Activated T-helper 2 cell treated with anti-CD3 and anti-CD28 coated beads, Interferon-gamma antibody, Interleukin-2, Interleukin-4, amounts not matched to agents 10 μg/mL and 5 μg/mL and 100 μg/mL, durations not matched to agents 14 hours and 24 hours and 36 hours (primary cell): ENCODE results near the gene C5orf46. TPM values are rescaled to one million over a fixed set of nuclear protein-coding genes. Genes with fewer than 3 reads are reported as not detected.

Source experiments
- DNase-seq: peaks from one replicate; pipeline ENCODE4 v3.0.0; 2021; ENCODE audit warnings: low spot score
- H3K27ac Mint-ChIP-seq: one replicate; pipeline ENCODE4 v1.8.0; 2021; ENCODE audit warnings: mixed read lengths
- H3K27me3 Mint-ChIP-seq: one replicate; pipeline ENCODE4 v1.8.0; 2021; ENCODE audit warnings: low read depth, mixed read lengths
- H3K36me3 Mint-ChIP-seq: one replicate; pipeline ENCODE4 v1.8.0; 2021; ENCODE audit warnings: low read depth, mixed read lengths
- H3K4me1 Mint-ChIP-seq: one replicate; pipeline ENCODE4 v1.8.0; 2021; ENCODE audit warnings: low read depth, mixed read lengths
- H3K4me3 Mint-ChIP-seq: one replicate; pipeline ENCODE4 v1.8.0; 2021; ENCODE audit warnings: low read depth, mild to moderate bottlenecking, moderate library complexity, mixed read lengths
- H3K9me3 Mint-ChIP-seq: one replicate; pipeline ENCODE4 v1.8.0; 2021; ENCODE audit warnings: mixed read lengths
- intact Hi-C: fragments of 100-400 bp; cut with micrococcal nuclease; formaldehyde crosslinking; loops from one replicate; pipeline ENCODE4 v1.15.1; 2023
- total RNA-seq: library from RNA; stranded (reverse); gene quantifications from 2 replicates; pipeline ENCODE4 v1.2.3, GENCODE V29; 2022

C5orf46 gene
- total RNA-seq, 1 donor from 2014 or later: not detected

- Mint-ChIP-seq H3K27ac (no peak overlapping the region), H3K4me3 (no peak overlapping the region), H3K36me3 (no peaks in the 10 kb centered on the region), H3K9me3 (no peaks in the 10 kb centered on the region), H3K27me3 (no peaks in the 10 kb centered on the region), H3K4me1 (no peaks in the 10 kb centered on the region)
- intact Hi-C loops: no loop called here
- no peak for DNase-seq
Measured at GRCh38 chr5:147918101-147918685, 11.9 kb upstream of the C5orf46 start.

GRCh38 chr5:147913786-147914185 lies 7.4 kb upstream of the C5orf46 start:
- Mint-ChIP-seq H3K27ac (no peak overlapping the region), H3K36me3 (no peaks in the 10 kb centered on the region), H3K4me3 (no peak overlapping the region), H3K27me3 (no peaks in the 10 kb centered on the region), H3K9me3 (no peaks in the 10 kb centered on the region), H3K4me1 (no peaks in the 10 kb centered on the region)
- intact Hi-C loops: no loop called here
- DNase-seq: no peak

- no peak overlapping the region for H3K27ac Mint-ChIP-seq
- H3K36me3 Mint-ChIP-seq: no peaks in the 10 kb centered on the region
- no peaks in the 10 kb centered on the region for H3K4me1 Mint-ChIP-seq
- no peak overlapping the region for H3K4me3 Mint-ChIP-seq
- no peak for DNase-seq
- H3K9me3 Mint-ChIP-seq: no peaks in the 10 kb centered on the region
- H3K27me3 Mint-ChIP-seq: no peaks in the 10 kb centered on the region
- intact Hi-C loops: no loop called here
Measured at GRCh38 chr5:147912011-147912410, 5.7 kb upstream of the C5orf46 start.

GRCh38 chr5:147911427-147911826 lies 5.1 kb upstream of the C5orf46 start:
- intact Hi-C loops: no loop called here
- DNase-seq: no peak
- H3K9me3 Mint-ChIP-seq: no peaks in the 10 kb centered on the region
- H3K27me3 Mint-ChIP-seq: no peaks in the 10 kb centered on the region
- H3K27ac Mint-ChIP-seq: no peak overlapping the region
- H3K4me3 Mint-ChIP-seq: no peak overlapping the region
- H3K36me3 Mint-ChIP-seq: no peaks in the 10 kb centered on the region
- no peaks in the 10 kb centered on the region for H3K4me1 Mint-ChIP-seq

GRCh38 chr5:147904110-147904509 lies 2.2 kb downstream of the C5orf46 start:
- no peaks in the 10 kb centered on the region for H3K36me3 Mint-ChIP-seq
- no peaks in the 10 kb centered on the region for H3K4me1 Mint-ChIP-seq
- intact Hi-C loops: no loop called here
- no peak overlapping the region for H3K27ac Mint-ChIP-seq
- H3K27me3 Mint-ChIP-seq: no peaks in the 10 kb centered on the region
- no peak overlapping the region for H3K4me3 Mint-ChIP-seq
- no peaks in the 10 kb centered on the region for H3K9me3 Mint-ChIP-seq
- DNase-seq: no peak

GRCh38 chr5:147902609-147903115 lies 3.7 kb downstream of the C5orf46 start:
- no peak overlapping the region for H3K4me3 Mint-ChIP-seq

GRCh38 chr5:147901599-147902039 lies 4.7 kb downstream of the C5orf46 start:
- H3K27me3 Mint-ChIP-seq: no peaks in the 10 kb centered on the region
- H3K9me3 Mint-ChIP-seq: no peaks in the 10 kb centered on the region
- H3K27ac Mint-ChIP-seq: no peak overlapping the region
- H3K4me1 Mint-ChIP-seq: no peaks in the 10 kb centered on the region
- no peak overlapping the region for H3K4me3 Mint-ChIP-seq
- no peaks in the 10 kb centered on the region for H3K36me3 Mint-ChIP-seq
- no peak for DNase-seq
- intact Hi-C loops: no loop called here

More at GRCh38 chr5:147902609-147903115, 3.7 kb downstream of the C5orf46 start:
- no peaks in the 10 kb centered on the region for H3K9me3 Mint-ChIP-seq
- no peaks in the 10 kb centered on the region for H3K27me3 Mint-ChIP-seq
- intact Hi-C loops: no loop called here
- no peaks in the 10 kb centered on the region for H3K36me3 Mint-ChIP-seq
- H3K27ac Mint-ChIP-seq: no peak overlapping the region
- no peak for DNase-seq
- H3K4me1 Mint-ChIP-seq: no peaks in the 10 kb centered on the region

- no peak for DNase-seq
- H3K27ac Mint-ChIP-seq: no peak overlapping the region
- H3K36me3 Mint-ChIP-seq: no peaks in the 10 kb centered on the region
- H3K4me1 Mint-ChIP-seq: no peaks in the 10 kb centered on the region
- intact Hi-C loops: no loop called here
- H3K9me3 Mint-ChIP-seq: no peaks in the 10 kb centered on the region
- H3K4me3 Mint-ChIP-seq: no peak overlapping the region
- no peaks in the 10 kb centered on the region for H3K27me3 Mint-ChIP-seq
Measured at GRCh38 chr5:147898875-147899401, 7.4 kb downstream of the C5orf46 start.

- H3K4me3 Mint-ChIP-seq: no peak overlapping the region
- no peaks in the 10 kb centered on the region for H3K4me1 Mint-ChIP-seq
- no peak overlapping the region for H3K27ac Mint-ChIP-seq
- intact Hi-C loops: no loop called here
- no peaks in the 10 kb centered on the region for H3K27me3 Mint-ChIP-seq
- H3K9me3 Mint-ChIP-seq: no peaks in the 10 kb centered on the region
- H3K36me3 Mint-ChIP-seq: no peaks in the 10 kb centered on the region
- no peak for DNase-seq
Measured at GRCh38 chr5:147895864-147896263, 10.5 kb downstream of the C5orf46 start.

GRCh38 chr5:147893820-147894219 lies 12.5 kb downstream of the C5orf46 start:
- no peak overlapping the region for H3K4me3 Mint-ChIP-seq
- intact Hi-C loops: no loop called here
- H3K36me3 Mint-ChIP-seq: no peaks in the 10 kb centered on the region
- no peak for DNase-seq
- H3K27ac Mint-ChIP-seq: no peak overlapping the region
- H3K9me3 Mint-ChIP-seq: no peaks in the 10 kb centered on the region
- H3K27me3 Mint-ChIP-seq: peaks cover 2% of the 10 kb centered on the region
- H3K4me1 Mint-ChIP-seq: no peaks in the 10 kb centered on the region

GRCh38 chr5:147892696-147893296 lies 13.5 kb downstream of the C5orf46 start:
- Mint-ChIP-seq H3K9me3 (no peaks in the 10 kb centered on the region), H3K27ac (no peak overlapping the region), H3K4me3 (no peak overlapping the region), H3K36me3 (no peaks in the 10 kb centered on the region), H3K27me3 (peaks cover 2% of the 10 kb centered on the region), H3K4me1 (no peaks in the 10 kb centered on the region)
- intact Hi-C loops: no loop called here
- DNase-seq: no peak

GRCh38 chr5:147887930-147888329 lies 18.4 kb downstream of the C5orf46 start:
- Mint-ChIP-seq H3K36me3 (no peaks in the 10 kb centered on the region), H3K4me3 (no peak overlapping the region), H3K4me1 (no peaks in the 10 kb centered on the region), H3K9me3 (no peaks in the 10 kb centered on the region), H3K27me3 (peaks cover 2% of the 10 kb centered on the region), H3K27ac (no peak overlapping the region)
- no peak for DNase-seq
- intact Hi-C loops: no loop called here

GRCh38 chr5:147887026-147887627 lies 19.2 kb downstream of the C5orf46 start:
- H3K4me3 Mint-ChIP-seq: no peak overlapping the region
- no peak for DNase-seq
- peaks cover 2% of the 10 kb centered on the region for H3K27me3 Mint-ChIP-seq
- no peaks in the 10 kb centered on the region for H3K36me3 Mint-ChIP-seq
- intact Hi-C loops: no loop called here
- no peak overlapping the region for H3K27ac Mint-ChIP-seq
- H3K4me1 Mint-ChIP-seq: no peaks in the 10 kb centered on the region
- no peaks in the 10 kb centered on the region for H3K9me3 Mint-ChIP-seq
